ENCODE data around the gene NPDC1. TPM values are rescaled to one million over a fixed set of nuclear protein-coding genes. Genes with fewer than 3 reads are reported as not detected.

NPDC1 gene
- total RNA-seq, 1 donor from 2014 or later, result 62.0 TPM

DNA sequence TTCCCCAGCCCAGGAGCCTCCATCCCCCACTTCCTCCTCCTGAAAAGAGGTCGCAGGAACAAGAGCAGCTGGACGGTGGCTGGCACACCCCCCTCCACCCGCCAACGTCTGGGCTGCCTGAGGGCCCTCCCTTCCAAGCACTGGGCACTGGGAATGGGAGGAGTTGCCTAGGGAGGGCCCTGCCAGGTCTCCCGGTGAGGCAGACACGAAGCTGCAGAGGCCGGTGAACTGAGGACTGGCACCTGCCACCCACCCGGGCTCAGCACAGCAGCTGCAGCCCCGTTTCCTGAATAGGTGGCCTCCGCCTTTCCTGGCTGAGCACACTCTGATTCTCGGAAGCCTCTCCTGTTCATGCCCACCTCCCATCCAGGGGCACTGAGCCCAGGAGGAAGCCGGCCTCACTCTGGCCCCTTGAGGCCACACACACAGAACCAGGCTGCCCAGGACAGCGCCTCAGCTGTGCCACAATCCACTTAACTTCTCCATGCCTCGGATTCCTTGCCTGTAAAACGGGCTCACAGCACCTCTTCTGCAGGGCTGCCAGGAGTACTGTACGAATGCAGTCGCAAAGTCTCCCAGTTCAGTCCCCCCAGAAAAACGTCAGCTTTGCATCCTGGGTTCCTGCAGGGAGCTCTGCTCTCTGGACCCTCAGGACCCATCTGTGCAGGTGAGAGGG, 1.3 kb downstream of the NPDC1 start:
- no peak for DNase-seq (ENCODE audit: low spot score, unreplicated experiment)
- peaks cover 2% of the 10 kb centered on the region for H3K4me1 Mint-ChIP-seq (ENCODE audit: low read depth)
- no peaks in the 10 kb centered on the region for H3K36me3 Mint-ChIP-seq (ENCODE audit: insufficient read depth)
- peaks cover 14% of the 10 kb centered on the region for H3K27me3 Mint-ChIP-seq
- no peak for TF ChIP-seq CTCF (IDR thresholded peaks at IDR 0.05; ENCODE audit: unreplicated experiment)
- H3K4me3 Mint-ChIP-seq (ENCODE audit: low read depth), result peak overlapping the region; percentile 63
- no peaks in the 10 kb centered on the region for H3K9me3 Mint-ChIP-seq (ENCODE audit: low read depth)
- no peak overlapping the region for H3K27ac Mint-ChIP-seq

GRCh38 chr9:137044037-137044436, 1.9 kb downstream of the NPDC1 start:
- Mint-ChIP-seq H3K9me3 (ENCODE audit: low read depth) (no peaks in the 10 kb centered on the region), H3K27ac (no peak overlapping the region), H3K4me1 (ENCODE audit: low read depth) (peaks cover 2% of the 10 kb centered on the region), H3K4me3 (ENCODE audit: low read depth) (no peak overlapping the region), H3K36me3 (ENCODE audit: insufficient read depth) (no peaks in the 10 kb centered on the region), H3K27me3 (peaks cover 11% of the 10 kb centered on the region)
- no peak for TF ChIP-seq CTCF (IDR thresholded peaks at IDR 0.05; ENCODE audit: unreplicated experiment)
- no peak for DNase-seq (ENCODE audit: low spot score, unreplicated experiment)

DNA sequence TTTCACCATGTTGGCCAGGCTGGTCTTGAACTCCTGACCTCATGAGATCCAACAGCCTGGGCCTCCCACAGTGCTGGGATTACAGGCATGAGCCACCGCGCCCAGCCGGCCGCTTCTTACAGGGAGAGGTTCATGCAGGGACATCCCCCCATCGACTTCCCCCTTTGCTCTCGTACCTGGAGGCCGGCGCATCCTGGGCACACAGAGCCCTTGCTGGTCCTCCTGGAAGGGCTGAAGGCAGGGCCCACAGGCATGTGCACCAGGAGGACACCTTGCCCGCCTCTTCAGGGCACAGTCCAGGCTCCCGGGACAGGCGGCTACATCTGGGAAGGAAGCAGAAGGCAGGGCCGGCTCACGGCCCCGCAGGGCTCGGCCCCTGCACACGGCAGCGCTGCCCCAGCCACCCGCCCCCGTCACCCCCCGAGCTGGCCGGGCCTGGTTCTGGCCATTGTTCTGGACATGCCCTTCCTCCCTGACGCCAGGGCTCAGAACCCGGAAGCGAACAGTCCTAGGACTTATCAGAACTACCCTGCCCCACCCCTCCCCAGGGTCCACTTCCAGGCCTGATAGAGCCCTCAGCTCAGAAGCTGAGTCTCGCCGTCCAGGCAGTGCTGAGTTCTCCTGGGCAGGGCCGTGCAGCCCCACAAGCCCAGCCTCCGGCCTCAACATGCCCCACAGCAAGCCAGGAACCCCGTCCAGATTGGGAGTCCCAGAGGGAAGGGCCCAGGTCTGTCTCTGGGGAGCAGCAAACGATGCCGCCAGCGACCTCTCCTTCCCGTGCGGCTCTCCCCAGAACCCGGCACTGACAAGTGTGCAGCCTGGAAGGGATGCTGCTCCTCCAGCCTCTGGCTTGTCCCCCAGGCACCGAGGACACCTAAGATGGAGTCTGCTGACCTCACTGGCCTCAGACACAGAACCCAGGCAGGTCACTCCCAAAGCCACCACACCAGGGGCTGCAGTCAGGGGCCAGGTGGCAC, 2.9 kb downstream of the NPDC1 start:
- no peak for TF ChIP-seq CTCF (IDR thresholded peaks at IDR 0.05; ENCODE audit: unreplicated experiment)
- no peaks in the 10 kb centered on the region for H3K9me3 Mint-ChIP-seq (ENCODE audit: low read depth)
- no peak overlapping the region for H3K27ac Mint-ChIP-seq
- H3K36me3 Mint-ChIP-seq (ENCODE audit: insufficient read depth), result peaks cover 2% of the 10 kb centered on the region
- DNase-seq (ENCODE audit: low spot score, unreplicated experiment), result no peak
- peaks cover 10% of the 10 kb centered on the region for H3K27me3 Mint-ChIP-seq
- peaks cover 2% of the 10 kb centered on the region for H3K4me1 Mint-ChIP-seq (ENCODE audit: low read depth)
- no peak overlapping the region for H3K4me3 Mint-ChIP-seq (ENCODE audit: low read depth)

GRCh38 chr9:137041124-137041523, 4.9 kb downstream of the NPDC1 start:
- Mint-ChIP-seq H3K27me3 (peaks cover 5% of the 10 kb centered on the region), H3K36me3 (ENCODE audit: insufficient read depth) (peaks cover 2% of the 10 kb centered on the region), H3K4me1 (ENCODE audit: low read depth) (peaks cover 2% of the 10 kb centered on the region), H3K4me3 (ENCODE audit: low read depth) (no peak overlapping the region), H3K9me3 (ENCODE audit: low read depth) (no peaks in the 10 kb centered on the region), H3K27ac (no peak overlapping the region)
- DNase-seq (ENCODE audit: low spot score, unreplicated experiment), result no peak
- no peak for TF ChIP-seq CTCF (IDR thresholded peaks at IDR 0.05; ENCODE audit: unreplicated experiment)

DNA sequence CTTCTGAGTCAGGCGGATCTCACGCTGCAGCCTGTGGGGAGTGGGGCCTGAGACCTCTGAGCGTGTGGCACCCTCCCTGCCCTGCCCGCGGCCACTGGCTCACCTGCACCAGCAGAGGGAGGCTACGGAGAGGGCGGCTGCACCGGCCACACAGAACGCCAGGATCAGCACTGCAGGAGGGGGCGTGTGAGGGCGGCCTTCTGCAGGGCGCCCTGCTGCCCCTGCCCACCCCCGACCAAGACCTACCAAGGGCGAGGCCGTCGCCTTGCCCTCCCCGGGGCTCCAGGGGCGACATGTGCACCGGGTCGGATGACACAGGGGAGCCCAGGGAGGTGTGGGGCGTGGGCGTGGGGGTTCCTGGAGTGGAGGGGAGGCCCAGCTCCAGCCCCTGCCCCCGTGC, 5.4 kb downstream of the NPDC1 start:
- Mint-ChIP-seq H3K4me3 (ENCODE audit: low read depth) (no peak overlapping the region), H3K27me3 (peaks cover 5% of the 10 kb centered on the region), H3K9me3 (ENCODE audit: low read depth) (no peaks in the 10 kb centered on the region), H3K4me1 (ENCODE audit: low read depth) (peaks cover 2% of the 10 kb centered on the region), H3K27ac (no peak overlapping the region), H3K36me3 (ENCODE audit: insufficient read depth) (peaks cover 2% of the 10 kb centered on the region)
- no peak for TF ChIP-seq CTCF (IDR thresholded peaks at IDR 0.05; ENCODE audit: unreplicated experiment)
- no peak for DNase-seq (ENCODE audit: low spot score, unreplicated experiment)
